ENCODE data around the gene DENND2A. TPM values are rescaled to one million over a fixed set of nuclear protein-coding genes. Genes with fewer than 3 reads are reported as not detected.

The DENND2A gene
- total RNA-seq, 2 donors from 2014 or later = not detected

GRCh38 chr7:140495514-140496097, 145.0 kb downstream of the DENND2A start:
- Mint-ChIP-seq H3K36me3 (ENCODE audit: low read depth) (no peaks in the 10 kb centered on the region), H3K27me3 (no peaks in the 10 kb centered on the region), H3K4me1 (peaks cover 2% of the 10 kb centered on the region), H3K4me3 (no peak overlapping the region), H3K27ac (no peak overlapping the region)
- ATAC-seq (no peak), DNase-seq (no peak)
- H3K9me3 ChIP-seq (ENCODE audit: control insufficient read depth, low read length, poor library complexity, severe bottlenecking) = no peaks in the 10 kb centered on the region

- DNase-seq (no peak), ATAC-seq (no peak)
- Mint-ChIP-seq H3K4me3 (no peak overlapping the region), H3K27ac (no peak overlapping the region), H3K27me3 (no peaks in the 10 kb centered on the region), H3K36me3 (ENCODE audit: low read depth) (no peaks in the 10 kb centered on the region), H3K4me1 (peaks cover 2% of the 10 kb centered on the region)
- no peaks in the 10 kb centered on the region for H3K9me3 ChIP-seq (ENCODE audit: control insufficient read depth, low read length, poor library complexity, severe bottlenecking)
These were observed 145.7 kb downstream of the DENND2A start for GRCh38 chr7:140494867-140495266.

- no peak overlapping the region for H3K4me3 Mint-ChIP-seq
These were observed 151.6 kb downstream of the DENND2A start for GRCh38 chr7:140489026-140489359.

GRCh38 chr7:140485500-140486265, 154.9 kb downstream of the DENND2A start:
- ATAC-seq (no peak), DNase-seq (no peak)
- Mint-ChIP-seq H3K4me3 (no peak overlapping the region), H3K36me3 (ENCODE audit: low read depth) (no peaks in the 10 kb centered on the region), H3K4me1 (peaks cover 2% of the 10 kb centered on the region), H3K27me3 (no peaks in the 10 kb centered on the region), H3K27ac (peak overlapping the region; percentile 24)
- no peaks in the 10 kb centered on the region for H3K9me3 ChIP-seq (ENCODE audit: control insufficient read depth, low read length, poor library complexity, severe bottlenecking)

More at GRCh38 chr7:140489026-140489359, 151.6 kb downstream of the DENND2A start:
- Mint-ChIP-seq H3K36me3 (ENCODE audit: low read depth) (no peaks in the 10 kb centered on the region), H3K27me3 (no peaks in the 10 kb centered on the region), H3K27ac (no peak overlapping the region), H3K4me1 (peaks cover 2% of the 10 kb centered on the region)
- DNase-seq (no peak), ATAC-seq (no peak)
- no peaks in the 10 kb centered on the region for H3K9me3 ChIP-seq (ENCODE audit: control insufficient read depth, low read length, poor library complexity, severe bottlenecking)

GRCh38 chr7:140484951-140485499, 155.6 kb downstream of the DENND2A start:
- H3K36me3 Mint-ChIP-seq (ENCODE audit: low read depth) = no peaks in the 10 kb centered on the region
- no peaks in the 10 kb centered on the region for H3K9me3 ChIP-seq (ENCODE audit: control insufficient read depth, low read length, poor library complexity, severe bottlenecking)

GRCh38 chr7:140484479-140484878, 156.1 kb downstream of the DENND2A start:
- Mint-ChIP-seq H3K4me1 (peaks cover 5% of the 10 kb centered on the region), H3K27ac (no peak overlapping the region), H3K36me3 (ENCODE audit: low read depth) (no peaks in the 10 kb centered on the region), H3K4me3 (no peak overlapping the region), H3K27me3 (no peaks in the 10 kb centered on the region)
- no peaks in the 10 kb centered on the region for H3K9me3 ChIP-seq (ENCODE audit: control insufficient read depth, low read length, poor library complexity, severe bottlenecking)
- ATAC-seq (no peak), DNase-seq (no peak)

More at GRCh38 chr7:140484951-140485499, 155.6 kb downstream of the DENND2A start:
- H3K27me3 Mint-ChIP-seq = no peaks in the 10 kb centered on the region
- peaks cover 2% of the 10 kb centered on the region for H3K4me1 Mint-ChIP-seq
- no peak overlapping the region for H3K4me3 Mint-ChIP-seq
- peak overlapping the region; percentile 24 for H3K27ac Mint-ChIP-seq
- DNase-seq = no peak
- no peak for ATAC-seq

- ATAC-seq = peak; percentile 2
- DNase-seq = no peak
- Mint-ChIP-seq H3K27me3 (no peaks in the 10 kb centered on the region), H3K36me3 (ENCODE audit: low read depth) (peaks cover 2% of the 10 kb centered on the region), H3K27ac (peak overlapping the region; percentile 96), H3K4me3 (peak overlapping the region; percentile 99), H3K4me1 (peaks cover 19% of the 10 kb centered on the region)
- H3K9me3 ChIP-seq (ENCODE audit: control insufficient read depth, low read length, poor library complexity, severe bottlenecking) = no peaks in the 10 kb centered on the region
These were observed 160.9 kb downstream of the DENND2A start for GRCh38 chr7:140479739-140480084.

- H3K9me3 ChIP-seq (ENCODE audit: control insufficient read depth, low read length, poor library complexity, severe bottlenecking) = no peaks in the 10 kb centered on the region
- H3K27me3 Mint-ChIP-seq = no peaks in the 10 kb centered on the region
- peak within 1 kb of the TSS; percentile 99 for H3K4me3 Mint-ChIP-seq
- ATAC-seq (peak; percentile 89), DNase-seq (peak; percentile 86 to 89 (median 89))
- H3K36me3 Mint-ChIP-seq (ENCODE audit: low read depth) = peaks cover 2% of the 10 kb centered on the region
- peak within 1 kb of the TSS; percentile 96 for H3K27ac Mint-ChIP-seq
- peaks cover 19% of the 10 kb centered on the region for H3K4me1 Mint-ChIP-seq
These were observed 161.4 kb downstream of the DENND2A start, which contains the start of gene MKRN1 for GRCh38 chr7:140479062-140479738. Gene MKRN1, minus strand, starts transcription at chr7:140479505. Its CDS starts 161 bp downstream, at chr7:140479344.

- ATAC-seq (peak; percentile 49), DNase-seq (peak in 1 of 3 donors; percentile 18)
- Mint-ChIP-seq H3K4me1 (peaks cover 19% of the 10 kb centered on the region), H3K4me3 (peak overlapping the region; percentile 99), H3K27me3 (no peaks in the 10 kb centered on the region), H3K27ac (peak overlapping the region; percentile 96), H3K36me3 (ENCODE audit: low read depth) (peaks cover 2% of the 10 kb centered on the region)
- H3K9me3 ChIP-seq (ENCODE audit: control insufficient read depth, low read length, poor library complexity, severe bottlenecking) = no peaks in the 10 kb centered on the region
These were observed 162.2 kb downstream of the DENND2A start for GRCh38 chr7:140478246-140479061.

- Mint-ChIP-seq H3K4me3 (peak overlapping the region; percentile 99), H3K27ac (peak overlapping the region; percentile 93), H3K4me1 (peaks cover 21% of the 10 kb centered on the region), H3K27me3 (no peaks in the 10 kb centered on the region), H3K36me3 (ENCODE audit: low read depth) (peaks cover 2% of the 10 kb centered on the region)
- ATAC-seq = no peak
- no peak for DNase-seq
- no peaks in the 10 kb centered on the region for H3K9me3 ChIP-seq (ENCODE audit: control insufficient read depth, low read length, poor library complexity, severe bottlenecking)
These were observed 163.8 kb downstream of the DENND2A start for GRCh38 chr7:140476698-140477261.

- Mint-ChIP-seq H3K36me3 (ENCODE audit: low read depth) (peaks cover 2% of the 10 kb centered on the region), H3K27me3 (no peaks in the 10 kb centered on the region), H3K4me3 (peak overlapping the region; percentile 74), H3K27ac (peak overlapping the region; percentile 59), H3K4me1 (peaks cover 24% of the 10 kb centered on the region)
- no peaks in the 10 kb centered on the region for H3K9me3 ChIP-seq (ENCODE audit: control insufficient read depth, low read length, poor library complexity, severe bottlenecking)
- peak in 1 of 3 donors; percentile 41 for DNase-seq
- ATAC-seq = no peak
These were observed 164.8 kb downstream of the DENND2A start for GRCh38 chr7:140475747-140476333.
